Posterior vena cava (tissue), 2 donors: ENCODE measurements around the gene RGL3. TPM values are rescaled to one million over a fixed set of nuclear protein-coding genes. Genes with fewer than 3 reads are reported as not detected.

Experiments
- DNase-seq: peaks from one replicate; pipeline ENCODE4 v3.0.0-alpha.2; 2020; ENCODE audit warnings: low spot score
- intact Hi-C, 2 donors: fragments of 100-400 bp; cut with DNase I; formaldehyde crosslinking; loops; one replicate each; pipeline versions ENCODE4 v1.14.1 to v1.14.2; 2022 to 2023
- total RNA-seq, 2 donors: library from RNA; stranded (reverse); fragmentation: NEBNext Ultra II Directional; extraction: Animal tissue kit (Norgen Biotek cat#: 25700); gene quantifications; one replicate each; pipeline ENCODE4 v1.2.1, GENCODE V29; 2021
- donor health status: DM: yes; HTN: yes; CAD: no.
- donor health status: DM: yes; HTN: yes; CAD: no.

The RGL3 gene
- total RNA-seq, 2 donors from 2014 or later, result 7.7 to 12.9 TPM

GRCh38 chr19:11349171-11349570 lies 69.9 kb downstream of the RGL3 start:
- intact Hi-C loops, result no loop called here
- DNase-seq, result no peak

- DNase-seq, result no peak
- intact Hi-C loops, result no loop called here
Measured at GRCh38 chr19:11347546-11348039, 71.5 kb downstream of the RGL3 start.

- intact Hi-C loops, result no loop called here
- DNase-seq, result peak; percentile 99
Measured at GRCh38 chr19:11346104-11346940, 72.8 kb downstream of the RGL3 start, which contains the start of the genes CCDC159 and TMEM205. Gene CCDC159 (plus strand): TSS chr19:11346519. CDS start chr19:11346607, 88 bp downstream. Gene TMEM205 (minus strand): TSS chr19:11346268. CDS start chr19:11345619, 649 bp downstream.

- intact Hi-C loops, result no loop called here
Measured at GRCh38 chr19:11345122-11345803, 73.9 kb downstream of the RGL3 start.

More at GRCh38 chr19:11345122-11345803, 73.9 kb downstream of the RGL3 start:
- DNase-seq, result no peak

Other genes with a start within 250 kb of the RGL3 start
- gene KANK2, start 221.8 kb downstream of the RGL3 start, total RNA-seq, result 100 to 1,000 TPM; 355 to 482 TPM
- gene ANGPTL8, start 179.7 kb downstream of the RGL3 start, total RNA-seq, result under 1 TPM in 1 of 2 donors, not detected in 1; 0.57 TPM
- 10 to 100 TPM; 50.0 to 73.2 TPM for gene DOCK6, start 156.8 kb downstream of the RGL3 start, total RNA-seq
- gene TSPAN16, start 123.2 kb downstream of the RGL3 start, total RNA-seq, result not detected
- gene RAB3D, start 79.7 kb downstream of the RGL3 start, total RNA-seq, result 10 to 100 TPM; 33.5 to 34.2 TPM
- gene TMEM205, start 73.0 kb downstream of the RGL3 start, total RNA-seq, result 10 to 100 TPM; 41.5 to 42.9 TPM
- gene CCDC159, start 72.8 kb downstream of the RGL3 start, total RNA-seq, result 10 to 100 TPM; 13.0 to 20.9 TPM
- 10 to 100 TPM; 38.4 to 40.2 TPM for gene PLPPR2, start 63.9 kb downstream of the RGL3 start, total RNA-seq
- gene SWSAP1, start 44.6 kb downstream of the RGL3 start, total RNA-seq, result 1 to 10 TPM; 1.2 to 1.8 TPM
- gene EPOR, start 35.0 kb downstream of the RGL3 start, total RNA-seq, result 1 to 10 TPM; 4.0 to 6.4 TPM
- gene ODAD3, start 15.8 kb upstream of the RGL3 start, total RNA-seq, result under 1 TPM in 1 of 2 donors, not detected in 1; 0.69 TPM
- gene PRKCSH, start 16.3 kb upstream of the RGL3 start, total RNA-seq, result 100 to 1,000 TPM; 161 to 188 TPM
- not detected for gene ELAVL3, start 61.7 kb upstream of the RGL3 start, total RNA-seq
- 1 to 10 TPM; 6.1 to 9.4 TPM for gene ZNF653, start 86.5 kb upstream of the RGL3 start, total RNA-seq
- 10 to 100 TPM; 27.9 TPM for gene ECSIT, start 109.8 kb upstream of the RGL3 start, total RNA-seq
- gene CNN1, start 119.5 kb upstream of the RGL3 start, total RNA-seq, result 1,000 to 10,000 TPM; 1,163 to 1,588 TPM
- 10 to 100 TPM; 23.2 to 36.9 TPM for gene ELOF1, start 139.9 kb upstream of the RGL3 start, total RNA-seq
- 1 to 10 TPM; 5.5 to 8.4 TPM for gene ACP5, start 158.3 kb upstream of the RGL3 start, total RNA-seq
- 1 to 10 TPM; 8.5 to 8.8 TPM for gene ZNF627, start 178.2 kb upstream of the RGL3 start, total RNA-seq